ENCODE results near the gene IER3. TPM values are rescaled to one million over a fixed set of nuclear protein-coding genes. Genes with fewer than 3 reads are reported as not detected.
A peak's percentile ranks its signal among the peaks of the same experiment; 100 is the strongest.
"Not testable (repeated sequence)": the region's sequence is repeated elsewhere in the genome, so short reads cannot be mapped to it uniquely, and the experiment has no call there.

Gene IER3
- total RNA-seq, 1 experiment from 2014 or later, result 195 TPM

DNA sequence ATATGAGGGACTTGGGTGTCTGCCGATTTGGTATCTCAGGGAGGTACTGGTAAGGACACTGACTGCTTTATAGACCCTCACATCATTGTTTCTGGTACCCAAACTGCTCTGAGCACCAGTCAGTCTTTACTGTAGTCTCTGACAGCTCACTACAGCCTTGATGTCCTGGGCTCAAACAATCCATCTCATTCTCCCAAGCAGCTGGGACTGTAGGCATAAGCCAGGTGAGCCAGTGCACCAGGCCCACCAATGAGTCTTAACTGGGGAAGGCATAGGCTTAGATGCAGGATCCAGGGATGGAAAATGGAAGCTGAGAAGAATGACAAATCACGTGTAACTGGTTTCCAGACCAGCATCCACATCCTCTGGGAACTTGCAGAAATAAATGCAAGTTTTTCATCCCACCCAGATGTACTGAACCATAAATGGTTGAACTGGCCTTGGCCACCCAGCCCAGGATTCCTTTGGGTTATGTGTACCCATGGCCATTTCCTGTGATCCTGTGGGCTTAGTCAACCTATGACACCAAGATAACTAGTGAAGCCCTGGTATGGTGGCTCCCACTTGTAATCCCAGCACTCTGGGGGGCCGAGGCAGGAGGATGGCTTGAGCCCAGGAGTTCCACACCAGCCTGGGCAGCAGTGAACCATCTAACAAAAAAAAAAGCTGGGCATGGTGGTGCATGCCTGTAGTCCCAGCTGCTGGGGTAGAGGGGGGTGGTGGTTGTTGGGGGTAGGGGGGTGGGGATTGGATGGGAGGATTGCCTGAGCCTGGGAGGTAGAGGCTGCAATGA lies 18.4 kb downstream of the IER3 start:
- DNase-seq (ENCODE audit: low read depth), result peak; percentile 79

DNA sequence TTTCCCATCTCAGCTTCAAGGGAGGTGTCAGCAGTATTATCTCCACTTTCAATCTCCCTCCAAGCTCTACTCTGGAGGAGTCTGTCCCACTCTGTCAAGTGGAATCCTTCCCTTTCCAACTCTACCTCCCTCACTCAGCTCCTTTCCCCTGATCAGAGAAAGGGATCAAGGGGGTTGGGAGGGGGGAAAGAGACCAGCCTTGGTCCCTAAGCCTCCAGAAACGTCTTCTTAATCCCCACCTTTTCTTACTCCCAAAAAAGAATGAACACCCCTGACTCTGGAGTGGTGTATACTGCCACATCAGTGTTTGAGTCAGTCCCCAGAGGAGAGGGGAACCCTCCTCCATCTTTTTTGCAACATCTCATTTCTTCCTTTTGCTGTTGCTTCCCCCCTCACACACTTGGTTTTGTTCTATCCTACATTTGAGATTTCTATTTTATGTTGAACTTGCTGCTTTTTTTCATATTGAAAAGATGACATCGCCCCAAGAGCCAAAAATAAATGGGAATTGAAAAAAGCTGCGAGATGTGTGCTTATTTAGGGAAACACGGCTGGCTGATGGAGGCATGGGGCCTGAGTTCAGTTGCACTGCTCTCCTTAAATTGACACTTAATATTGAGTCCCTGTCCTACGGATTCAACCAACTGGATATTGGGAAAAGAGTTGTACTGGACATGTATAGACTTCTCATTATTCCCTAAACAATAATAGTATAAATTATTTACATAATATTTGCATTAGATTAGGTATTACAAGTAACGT lies 19.3 kb downstream of the IER3 start:
- DNase-seq (ENCODE audit: low read depth), result no peak

DNA sequence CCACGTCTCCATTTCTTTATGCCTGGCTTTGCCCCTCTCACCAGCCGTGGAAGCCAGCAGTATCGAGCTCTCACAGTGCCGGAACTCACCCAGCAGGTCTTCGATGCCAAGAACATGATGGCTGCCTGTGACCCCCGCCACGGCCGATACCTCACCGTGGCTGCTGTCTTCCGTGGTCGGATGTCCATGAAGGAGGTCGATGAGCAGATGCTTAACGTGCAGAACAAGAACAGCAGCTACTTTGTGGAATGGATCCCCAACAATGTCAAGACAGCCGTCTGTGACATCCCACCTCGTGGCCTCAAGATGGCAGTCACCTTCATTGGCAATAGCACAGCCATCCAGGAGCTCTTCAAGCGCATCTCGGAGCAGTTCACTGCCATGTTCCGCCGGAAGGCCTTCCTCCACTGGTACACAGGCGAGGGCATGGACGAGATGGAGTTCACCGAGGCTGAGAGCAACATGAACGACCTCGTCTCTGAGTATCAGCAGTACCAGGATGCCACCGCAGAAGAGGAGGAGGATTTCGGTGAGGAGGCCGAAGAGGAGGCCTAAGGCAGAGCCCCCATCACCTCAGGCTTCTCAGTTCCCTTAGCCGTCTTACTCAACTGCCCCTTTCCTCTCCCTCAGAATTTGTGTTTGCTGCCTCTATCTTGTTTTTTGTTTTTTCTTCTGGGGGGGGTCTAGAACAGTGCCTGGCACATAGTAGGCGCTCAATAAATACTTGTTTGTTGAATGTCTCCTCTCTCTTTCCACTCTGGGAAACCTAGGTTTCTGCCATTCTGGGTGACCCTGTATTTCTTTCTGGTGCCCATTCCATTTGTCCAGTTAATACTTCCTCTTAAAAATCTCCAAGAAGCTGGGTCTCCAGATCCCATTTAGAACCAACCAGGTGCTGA lies 20.3 kb downstream of the IER3 start:
- DNase-seq (ENCODE audit: low read depth), result not testable (repeated sequence)

DNA sequence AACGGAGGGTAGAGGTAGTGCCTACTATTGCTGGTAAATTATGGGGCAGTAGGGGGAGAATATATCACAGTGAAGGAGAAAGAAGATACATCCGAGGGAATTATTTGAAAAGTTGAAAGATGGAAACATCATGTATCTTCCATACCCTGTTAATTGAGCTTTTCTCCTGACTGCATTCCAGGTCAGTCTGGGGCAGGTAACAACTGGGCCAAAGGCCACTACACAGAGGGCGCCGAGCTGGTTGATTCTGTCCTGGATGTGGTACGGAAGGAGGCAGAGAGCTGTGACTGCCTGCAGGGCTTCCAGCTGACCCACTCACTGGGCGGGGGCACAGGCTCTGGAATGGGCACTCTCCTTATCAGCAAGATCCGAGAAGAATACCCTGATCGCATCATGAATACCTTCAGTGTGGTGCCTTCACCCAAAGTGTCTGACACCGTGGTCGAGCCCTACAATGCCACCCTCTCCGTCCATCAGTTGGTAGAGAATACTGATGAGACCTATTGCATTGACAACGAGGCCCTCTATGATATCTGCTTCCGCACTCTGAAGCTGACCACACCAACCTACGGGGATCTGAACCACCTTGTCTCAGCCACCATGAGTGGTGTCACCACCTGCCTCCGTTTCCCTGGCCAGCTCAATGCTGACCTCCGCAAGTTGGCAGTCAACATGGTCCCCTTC lies 21.0 kb downstream of the IER3 start:
- DNase-seq (ENCODE audit: low read depth), result not testable (repeated sequence)

DNA sequence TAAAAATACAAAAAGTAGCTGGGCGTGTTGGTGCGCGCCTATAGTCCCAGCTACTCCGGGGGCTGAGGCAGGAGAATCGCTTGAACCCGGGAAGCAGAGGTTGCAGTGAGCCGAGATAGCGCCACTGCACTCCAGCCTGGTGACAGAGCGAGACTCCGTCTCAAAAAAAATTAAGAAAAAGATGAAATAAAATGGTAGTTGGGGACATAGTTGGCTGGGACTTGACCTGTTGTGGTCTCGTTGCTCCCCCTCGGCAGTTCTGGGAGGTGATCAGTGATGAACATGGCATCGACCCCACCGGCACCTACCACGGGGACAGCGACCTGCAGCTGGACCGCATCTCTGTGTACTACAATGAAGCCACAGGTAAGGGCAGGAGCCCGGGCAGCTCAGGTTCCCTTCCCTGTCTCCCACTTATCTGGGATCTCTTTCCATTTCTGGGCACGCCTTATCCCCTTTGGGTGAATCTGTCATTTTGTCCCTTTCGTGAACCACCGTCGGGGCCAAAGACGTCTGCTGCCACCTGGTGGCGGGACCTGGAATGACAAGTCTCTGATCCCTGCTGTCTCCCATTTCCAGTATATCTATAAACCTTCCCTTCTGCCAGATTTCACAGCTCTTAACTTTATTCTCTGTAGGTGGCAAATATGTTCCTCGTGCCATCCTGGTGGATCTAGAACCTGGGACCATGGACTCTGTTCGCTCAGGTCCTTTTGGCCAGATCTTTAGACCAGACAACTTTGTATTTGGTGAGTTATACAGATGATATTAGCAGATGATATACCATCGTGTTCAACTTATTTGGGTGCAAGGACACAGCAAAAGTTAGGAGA lies 21.9 kb downstream of the IER3 start:
- DNase-seq (ENCODE audit: low read depth), result peak; percentile 79

DNA sequence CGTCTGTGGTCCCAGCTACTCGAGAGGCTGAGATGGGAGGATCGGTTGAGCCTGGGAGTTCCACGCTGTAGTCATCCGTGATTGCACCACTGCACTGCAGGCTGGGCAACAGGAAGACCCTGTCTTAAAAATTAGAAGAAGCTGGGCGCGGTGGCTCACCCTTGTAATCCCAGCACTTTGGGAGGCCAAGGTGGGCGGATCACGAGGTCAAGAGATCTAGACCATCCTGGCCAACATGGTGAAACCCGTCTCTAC lies 22.4 kb downstream of the IER3 start:
- DNase-seq (ENCODE audit: low read depth), result not testable (repeated sequence)

GRCh38 chr6:30721198-30722024 lies 22.9 kb downstream of the IER3 start:
- DNase-seq (ENCODE audit: low read depth), result peak; percentile 79

GRCh38 chr6:30720738-30721197 lies 23.6 kb downstream of the IER3 start:
- DNase-seq (ENCODE audit: low read depth), result peak; percentile 63

DNA sequence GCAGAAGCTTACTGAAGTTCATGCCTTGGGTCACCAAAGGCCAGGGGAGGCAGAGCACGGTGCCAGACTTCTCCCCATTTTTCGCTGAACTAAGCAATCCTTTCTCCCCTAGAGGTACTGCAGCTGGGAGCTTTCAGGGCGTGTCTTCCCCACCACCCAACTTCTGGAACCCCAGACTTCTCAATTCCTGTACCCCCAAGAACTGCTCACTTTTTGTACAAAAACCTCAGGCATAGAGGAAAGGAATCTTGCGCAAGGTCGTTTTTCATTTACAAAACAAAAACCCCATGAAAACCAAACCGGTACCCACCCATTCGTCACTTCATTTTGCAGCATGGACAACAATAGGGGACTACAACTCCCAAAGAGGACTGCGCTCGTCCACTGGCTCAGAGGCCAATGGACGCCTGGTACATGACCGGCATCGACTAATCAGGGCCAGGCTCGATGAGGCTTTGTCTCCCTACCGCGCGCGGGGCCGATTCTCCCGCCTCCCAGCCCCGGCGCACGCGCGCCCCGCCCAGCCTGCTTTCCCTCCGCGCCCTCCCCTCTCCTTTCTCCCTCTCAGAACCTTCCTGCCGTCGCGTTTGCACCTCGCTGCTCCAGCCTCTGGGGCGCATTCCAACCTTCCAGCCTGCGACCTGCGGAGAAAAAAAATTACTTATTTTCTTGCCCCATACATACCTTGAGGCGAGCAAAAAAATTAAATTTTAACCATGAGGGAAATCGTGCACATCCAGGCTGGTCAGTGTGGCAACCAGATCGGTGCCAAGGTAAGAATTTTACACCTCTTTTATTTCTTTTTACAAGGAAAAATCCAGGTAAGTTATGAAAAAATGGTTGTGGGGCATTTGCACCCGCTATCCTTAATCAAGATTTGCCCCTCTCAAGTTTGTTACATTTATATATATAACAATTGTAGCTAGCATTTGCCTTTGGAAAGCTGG lies 24.3 kb downstream of the IER3 start, which contains the start of gene TUBB:
Gene TUBB, plus strand, starts transcription at position 562 of the 947 bp plus-strand sequence. Its CDS starts 155 bp downstream, at position 717.
- peak; percentile 98 for DNase-seq (ENCODE audit: low read depth)

GRCh38 chr6:30719356-30719755 lies 25.0 kb downstream of the IER3 start:
- DNase-seq (ENCODE audit: low read depth), result no peak

- not testable (repeated sequence) for DNase-seq (ENCODE audit: low read depth)
These were observed 26.3 kb downstream of the IER3 start for GRCh38 chr6:30717845-30718720.

- peak; percentile 100 for DNase-seq (ENCODE audit: low read depth)
These were observed 27.1 kb downstream of the IER3 start, which contains the start of gene MDC1 for GRCh38 chr6:30717129-30717844. Gene MDC1, minus strand, starts transcription at chr6:30717281. Its CDS starts 2,106 bp downstream, at chr6:30715175.

DNA sequence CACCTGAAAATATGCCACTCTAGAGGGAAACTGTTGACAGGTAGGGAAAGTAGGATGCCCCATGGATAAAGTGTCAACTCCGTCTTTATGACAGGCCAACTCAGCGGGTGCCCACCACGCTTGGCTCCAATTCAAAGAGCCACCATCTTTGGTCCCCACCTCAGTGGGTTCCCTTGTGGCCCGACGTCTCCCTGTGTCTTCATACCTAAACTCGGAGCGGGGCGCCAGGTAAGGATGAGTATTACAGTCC lies 27.5 kb downstream of the IER3 start:
- no peak for DNase-seq (ENCODE audit: low read depth)

DNA sequence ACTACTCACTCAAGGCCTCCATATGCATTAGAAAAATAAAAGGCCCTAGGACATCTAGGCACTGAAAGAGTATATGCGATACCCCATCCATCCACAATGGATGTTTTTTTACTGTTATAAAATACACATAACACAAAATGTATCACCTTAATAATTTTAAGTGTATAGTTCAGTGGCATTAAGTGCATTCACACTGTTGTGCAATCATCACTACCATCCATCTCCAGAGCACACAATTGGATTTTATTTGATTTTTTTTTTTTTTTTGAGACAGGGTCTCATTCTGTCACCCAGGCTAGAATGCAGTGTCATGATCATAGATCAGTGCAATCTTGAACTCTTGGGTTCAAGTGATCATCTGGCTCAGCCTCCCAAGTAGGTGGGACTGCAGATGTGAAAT lies 30.1 kb downstream of the IER3 start:
- no peak for DNase-seq (ENCODE audit: low read depth)

GRCh38 chr6:30712441-30712945 lies 31.9 kb downstream of the IER3 start:
- no peak for DNase-seq (ENCODE audit: low read depth)

DNA sequence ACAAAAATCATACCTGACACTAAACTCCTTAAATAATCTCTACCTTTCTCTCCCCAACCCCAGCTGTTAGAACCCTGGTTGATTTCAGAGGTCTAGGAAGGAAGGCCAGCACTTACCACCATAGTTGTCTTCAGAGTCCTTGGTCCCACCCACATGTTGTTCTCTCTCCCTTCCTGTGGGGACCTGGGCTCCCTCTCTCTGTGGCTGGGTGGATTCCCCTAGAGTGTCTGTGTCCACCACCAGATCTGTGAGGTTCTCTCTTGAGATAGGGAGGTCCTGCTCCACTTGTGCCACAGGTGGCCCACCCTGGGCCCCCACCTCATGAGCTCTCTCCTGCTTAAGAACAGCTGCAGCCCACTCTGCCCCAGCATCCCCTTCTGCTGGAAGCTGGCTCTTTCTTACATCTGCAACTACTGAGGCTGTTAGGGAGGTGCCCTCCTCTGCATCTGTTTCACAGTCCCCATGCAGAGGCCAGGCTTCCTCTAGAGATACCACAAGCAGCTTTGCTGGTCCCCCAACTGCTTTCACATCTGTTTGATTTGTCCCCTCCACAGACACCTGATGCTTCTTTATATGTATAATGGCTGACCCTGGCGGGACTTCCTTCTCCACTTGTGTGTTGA lies 32.5 kb downstream of the IER3 start:
- DNase-seq (ENCODE audit: low read depth), result no peak
